GM21423 (cell line): ENCODE data around the gene DNLZ.
A peak's percentile ranks its signal among the peaks of the same experiment; 100 is the strongest.
"Not testable (repeated sequence)": the region's sequence is repeated elsewhere in the genome, so short reads cannot be mapped to it uniquely, and the experiment has no call there.

Experiments
- ATAC-seq: cut with Tn5 transposase; IDR thresholded peaks from one replicate; pipeline ENCODE4 v1.9.1; 2021; ENCODE audit warnings: mild to moderate bottlenecking, moderate library complexity; ENCODE audit not compliant: unreplicated experiment

Gene DNLZ

DNA sequence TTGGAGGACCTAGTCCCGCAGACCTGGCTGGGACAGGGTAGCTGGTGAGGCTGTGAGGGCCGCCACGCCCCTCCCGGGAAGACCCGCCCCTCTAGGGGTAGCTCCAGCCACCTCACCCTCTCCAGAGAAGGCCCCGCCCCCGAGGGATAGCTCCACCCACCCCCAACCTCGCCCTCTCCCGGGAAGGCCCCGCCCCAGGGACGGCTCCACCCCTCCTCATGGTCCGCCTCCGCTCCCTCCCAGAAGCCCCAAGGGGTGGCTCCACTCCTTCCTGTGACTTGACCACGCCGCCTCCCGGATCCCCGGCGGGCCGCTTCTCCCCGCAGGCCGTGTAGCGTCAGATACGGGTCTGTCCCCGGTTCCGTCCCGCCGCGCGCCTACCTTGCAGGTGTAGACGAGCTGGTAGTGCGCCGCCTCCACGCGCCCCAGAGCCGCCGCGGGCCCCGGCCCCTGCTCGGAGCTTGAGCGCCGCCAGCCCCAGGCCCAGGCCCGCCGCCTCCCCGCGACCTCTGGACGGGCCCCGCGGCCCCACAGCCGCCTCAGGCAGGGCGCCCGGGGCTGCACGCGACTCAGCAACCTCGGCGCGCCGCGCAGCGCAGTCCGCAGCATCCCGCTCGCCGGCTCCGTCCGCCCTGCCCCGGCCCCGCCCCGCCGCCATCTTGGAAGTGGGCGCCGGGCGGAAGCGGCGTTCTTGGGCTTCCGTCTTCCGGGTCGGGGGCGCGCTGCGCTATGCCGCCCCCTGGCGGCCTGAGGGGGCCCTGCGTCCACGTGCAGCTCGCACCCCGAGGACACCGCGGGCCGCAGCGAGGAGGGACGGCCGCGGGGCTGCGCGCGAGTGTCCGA lies at the start of gene DNLZ:
TSS of gene DNLZ (minus strand) at position 639 of the 843 bp plus-strand sequence. CDS start at position 609, 30 bp downstream.
- ATAC-seq, result peak; percentile 76

DNA sequence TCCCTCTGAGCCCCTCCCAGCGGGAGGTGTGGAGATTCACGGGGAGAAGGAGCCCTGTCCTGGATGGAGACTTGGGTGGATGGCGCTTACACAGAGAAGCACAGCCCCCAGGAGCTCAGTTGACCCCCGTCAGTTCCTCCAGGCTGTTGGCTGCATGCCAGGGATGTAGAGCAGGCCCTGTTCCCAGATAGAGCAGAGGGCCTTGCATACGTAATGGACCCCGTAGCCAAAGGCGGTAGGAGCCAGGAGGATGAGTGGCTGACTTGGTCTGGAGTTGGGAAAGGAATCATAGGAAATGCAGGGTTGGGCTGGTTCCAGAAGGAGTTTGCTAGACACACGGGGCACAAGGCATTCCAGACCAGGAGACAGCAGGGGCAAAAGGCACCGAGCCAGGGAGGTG lies 49.4 kb upstream of the DNLZ start:
- ATAC-seq, result no peak

DNA sequence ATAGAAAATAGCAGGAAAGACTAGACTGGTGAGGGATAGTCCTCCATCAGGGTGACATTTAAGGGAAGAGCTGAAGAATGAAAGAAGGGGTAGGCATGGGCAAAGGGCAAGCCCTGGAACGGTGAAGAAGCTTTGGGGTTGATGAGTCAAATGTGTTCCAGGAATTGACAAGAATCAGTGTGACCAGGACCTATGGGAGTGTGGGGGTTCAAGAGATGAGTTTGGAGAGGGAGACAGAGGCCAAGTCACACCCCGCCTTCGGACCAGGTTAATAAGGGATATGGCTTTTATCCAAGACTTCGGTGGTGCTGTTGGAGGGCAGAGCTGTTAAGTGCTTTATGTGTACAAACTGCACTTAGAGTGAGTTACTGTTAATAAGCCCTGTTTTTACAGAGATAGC lies 47.8 kb upstream of the DNLZ start:
- no peak for ATAC-seq

DNA sequence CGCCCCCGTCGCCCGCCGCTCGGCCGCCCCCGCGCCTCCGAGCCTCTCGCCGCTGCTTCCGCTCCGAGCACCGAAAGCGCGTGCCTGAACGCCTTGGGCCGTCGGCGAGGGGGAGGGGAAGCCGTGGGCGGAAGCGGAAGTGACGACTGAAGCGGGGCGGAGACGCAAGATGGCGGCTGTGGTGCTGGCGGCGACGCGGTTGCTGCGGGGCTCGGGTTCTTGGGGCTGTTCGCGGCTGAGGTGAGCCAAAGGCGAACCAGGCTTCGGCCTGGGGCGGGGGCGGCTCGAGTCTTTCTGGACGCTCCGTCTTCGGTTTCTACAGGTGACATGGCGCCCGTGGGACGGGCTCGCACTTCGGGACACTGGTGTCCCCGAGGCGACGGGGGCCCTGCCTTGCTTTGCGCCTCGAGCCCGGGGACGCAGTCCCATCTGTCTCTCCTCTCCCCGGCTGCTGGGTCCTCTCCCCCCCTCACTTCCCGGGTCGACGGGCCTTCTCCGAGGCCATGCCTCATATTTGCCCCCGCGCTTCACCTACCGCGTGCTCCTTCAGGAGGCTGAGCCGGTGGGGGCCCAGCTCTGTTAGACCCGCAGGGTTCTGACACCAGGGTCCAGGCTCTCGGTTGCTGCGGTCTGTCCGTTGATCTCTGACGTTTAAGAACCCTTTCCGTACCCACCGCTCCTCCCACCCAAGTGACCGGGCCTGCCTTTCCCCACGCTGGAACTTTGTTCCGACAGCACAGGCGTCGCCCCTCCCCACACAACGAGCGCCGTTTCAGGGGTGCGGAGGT lies 47.1 kb upstream of the DNLZ start, which contains the start of the genes ENTR1 and PMPCA:
TSS of gene ENTR1 (minus strand) at position 115 of the 788 bp plus-strand sequence. CDS start 217 bp downstream, outside the sequence.
TSS of gene PMPCA (plus strand) at position 159 of the 788 bp plus-strand sequence. CDS start at position 170, 11 bp downstream.
- peak; percentile 89 for ATAC-seq

DNA sequence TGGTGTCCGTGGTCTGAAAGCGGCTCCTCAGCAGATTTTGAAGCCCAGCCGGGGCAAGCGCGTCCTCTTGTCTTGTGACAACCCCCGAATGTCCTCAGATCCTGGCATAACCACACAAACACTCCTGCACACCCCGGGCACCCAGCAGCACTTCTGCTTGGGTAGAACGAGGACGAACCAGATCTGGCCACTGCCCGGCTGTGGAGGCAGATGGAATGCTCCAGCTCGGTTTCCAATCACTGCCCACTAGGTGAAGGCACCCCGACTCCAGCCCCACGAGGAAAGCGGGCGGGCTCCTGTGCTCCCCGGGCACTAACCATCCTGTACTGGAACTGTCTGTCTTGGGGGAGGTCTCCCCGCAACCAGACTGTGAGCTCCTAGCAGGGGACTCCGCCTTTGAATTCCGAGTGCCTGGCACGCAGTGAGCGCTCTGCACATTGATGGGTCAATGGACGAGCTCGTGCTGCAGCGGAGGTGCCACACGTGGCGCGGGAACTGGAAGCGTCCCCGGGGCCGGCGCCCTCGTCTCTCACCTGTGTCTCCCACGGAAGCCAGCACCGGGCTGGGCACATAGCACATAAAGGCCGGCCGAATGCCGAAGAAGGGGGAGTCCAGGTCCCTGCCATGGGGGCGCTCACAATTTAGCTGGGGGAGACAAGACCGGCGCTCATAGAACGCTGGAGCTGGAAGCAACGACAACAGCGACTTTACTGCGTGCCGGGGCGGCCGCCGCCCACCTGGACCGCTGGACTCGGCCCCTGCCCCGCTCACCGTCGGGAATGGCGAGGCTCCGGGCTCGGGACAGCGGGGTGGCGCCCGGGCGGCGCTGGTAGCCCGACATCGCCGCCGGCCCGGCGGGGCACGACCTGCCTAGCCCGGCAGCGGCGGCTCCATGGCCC lies 46.3 kb upstream of the DNLZ start:
- ATAC-seq, result peak; percentile 29

DNA sequence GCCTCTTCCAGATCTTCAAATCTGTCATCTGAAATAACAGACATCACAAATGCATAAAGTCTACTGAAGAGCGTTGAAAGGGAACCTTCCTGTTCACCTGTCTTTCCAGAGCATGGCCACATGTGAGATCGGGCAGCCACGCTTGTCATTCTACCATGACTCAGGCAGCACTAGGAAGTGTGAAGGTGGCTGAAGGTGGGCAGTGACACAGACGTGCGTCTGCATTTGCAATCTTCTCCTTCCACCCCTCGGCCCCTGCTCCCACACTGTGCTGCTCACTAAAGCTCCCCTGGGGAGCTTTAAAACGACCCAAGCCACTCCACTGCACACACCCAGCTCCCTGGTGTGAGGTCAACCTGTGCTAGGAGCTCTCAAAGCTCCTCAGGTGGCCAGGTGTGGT lies 44.4 kb upstream of the DNLZ start:
- no peak for ATAC-seq

DNA sequence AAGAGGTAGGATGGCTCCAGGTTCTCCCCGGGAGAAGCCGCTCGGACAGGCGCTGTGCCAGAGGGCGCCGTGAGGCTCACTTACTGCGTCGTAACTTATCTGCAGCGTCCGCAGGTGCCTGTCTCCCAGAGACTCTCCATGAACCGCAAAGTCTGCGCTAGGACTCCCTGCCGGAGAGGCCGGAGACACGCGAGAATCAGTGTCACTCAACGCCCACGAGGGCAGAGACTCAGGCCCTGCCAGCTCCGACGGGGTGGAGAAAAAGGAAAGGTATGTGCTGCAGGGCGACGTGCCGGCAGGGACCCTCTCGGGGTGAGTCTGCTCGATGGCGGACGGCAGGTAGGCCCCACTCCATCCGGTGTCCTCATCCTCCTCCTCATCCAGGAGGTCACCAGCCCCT lies 43.5 kb upstream of the DNLZ start:
- not testable (repeated sequence) for ATAC-seq

DNA sequence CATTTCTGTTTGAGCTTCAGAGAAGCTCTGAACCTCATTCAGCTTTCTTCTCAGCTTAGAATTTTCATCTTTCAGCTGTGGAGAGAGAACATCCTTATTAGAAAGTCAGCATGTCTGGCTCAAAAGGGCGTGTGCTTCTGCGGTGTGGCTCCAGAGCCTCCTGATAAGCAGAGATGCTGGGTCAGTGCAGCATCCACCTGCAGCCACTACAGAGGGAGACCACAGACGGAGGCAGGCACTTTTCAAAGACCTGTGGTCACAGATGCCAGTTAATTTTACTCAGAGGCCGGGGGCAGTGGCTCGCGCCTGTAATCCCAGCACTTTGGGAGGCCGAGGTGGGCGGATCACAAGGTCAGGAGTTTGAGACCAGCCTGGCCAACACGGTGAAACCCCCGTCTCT lies 42.4 kb upstream of the DNLZ start:
- not testable (repeated sequence) for ATAC-seq

DNA sequence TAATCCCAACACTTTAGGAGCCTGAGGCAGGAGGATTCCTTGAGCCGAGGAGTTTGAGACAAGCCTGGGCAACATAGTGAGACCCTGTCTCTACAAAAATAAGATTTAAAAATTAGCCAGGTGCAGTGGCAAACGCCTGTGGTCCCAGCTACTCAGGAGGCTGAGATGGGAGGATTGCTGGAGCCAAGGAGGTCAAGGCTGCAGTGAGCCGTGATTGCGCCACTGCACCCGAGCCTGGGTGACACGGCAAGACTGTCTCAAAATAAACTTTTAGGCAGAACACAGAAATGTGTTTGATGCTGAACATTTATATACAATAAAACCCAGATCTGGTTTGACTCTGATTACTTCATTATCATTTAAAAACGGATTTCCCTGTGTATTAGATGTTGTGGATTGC lies 41.9 kb upstream of the DNLZ start:
- no peak for ATAC-seq

DNA sequence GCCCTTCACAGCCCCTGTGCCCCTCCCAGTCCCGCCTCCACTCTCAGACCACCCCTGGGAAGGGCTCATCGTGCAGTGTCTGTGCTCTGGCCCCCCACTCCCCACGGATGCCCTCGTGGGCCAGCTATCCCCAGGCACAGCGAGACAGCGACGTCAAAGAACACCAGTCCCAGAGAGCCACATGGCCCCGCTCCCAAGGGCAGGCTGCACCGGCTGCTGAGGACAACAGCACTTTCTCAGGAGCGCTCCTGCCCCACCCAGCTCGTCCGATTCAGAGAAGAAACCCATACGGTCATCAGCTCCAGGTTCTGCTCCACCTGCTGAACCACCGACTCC lies 41.2 kb upstream of the DNLZ start:
- ATAC-seq, result no peak

DNA sequence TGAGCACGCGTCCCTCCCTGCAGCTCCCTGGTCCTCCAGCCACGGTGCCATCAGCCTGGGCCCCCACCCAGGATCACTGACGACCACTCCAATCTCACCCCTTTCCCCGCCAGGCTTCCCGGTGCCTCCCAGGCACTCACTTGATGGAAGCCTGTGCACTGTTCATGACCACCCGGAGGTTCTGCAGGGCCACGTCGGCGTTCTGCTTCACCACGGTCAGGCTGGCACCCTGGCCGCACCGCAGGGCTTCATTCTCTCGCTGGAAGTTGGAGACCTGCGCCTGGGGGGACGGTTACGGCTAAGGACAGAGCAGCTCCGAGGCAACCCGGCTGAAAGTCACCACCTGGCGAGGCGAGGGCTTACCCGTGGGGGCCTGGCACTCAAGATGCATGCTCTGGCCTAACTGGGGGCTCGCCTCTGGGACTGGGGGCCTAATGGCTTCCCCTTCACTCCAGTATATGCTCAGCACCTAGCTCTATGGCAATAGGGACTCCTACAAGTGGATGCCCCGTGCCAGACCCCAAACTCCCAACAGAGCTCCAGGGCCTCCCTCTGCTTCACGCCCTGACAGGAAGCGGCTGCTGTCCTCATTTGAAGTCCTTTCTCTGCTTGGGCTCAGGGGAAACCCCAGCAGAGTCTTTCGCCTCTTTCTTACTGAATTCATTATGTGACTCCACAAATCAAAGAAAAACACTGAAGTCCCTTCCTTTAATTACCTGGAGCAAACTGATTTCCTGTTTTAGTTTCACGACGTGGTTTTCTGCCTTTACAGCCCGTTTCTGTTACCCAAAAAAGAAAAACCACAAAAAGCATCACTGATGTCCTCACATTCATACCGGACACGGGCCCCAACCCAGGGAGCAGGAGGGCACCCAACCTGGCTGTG lies 40.6 kb upstream of the DNLZ start:
- no peak for ATAC-seq

DNA sequence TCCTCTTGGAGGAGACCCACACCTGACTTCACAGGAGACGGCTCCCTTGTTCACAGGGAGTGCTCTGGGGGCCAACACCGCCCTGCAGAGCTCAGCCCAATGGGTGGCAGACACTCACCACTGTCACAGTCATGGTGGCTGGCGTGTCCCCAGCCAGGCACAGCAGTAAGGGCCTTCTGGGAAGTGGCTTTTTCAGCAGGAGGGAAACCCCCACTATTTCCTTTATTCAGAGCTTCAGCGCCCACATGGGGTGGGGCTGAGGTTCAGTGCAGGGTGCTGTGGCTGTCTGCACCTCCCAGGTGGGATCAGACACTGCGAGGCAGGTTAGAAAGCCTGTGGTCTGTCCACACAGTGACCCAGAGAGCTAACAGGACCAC lies 40.0 kb upstream of the DNLZ start:
- ATAC-seq, result peak; percentile 33

DNA sequence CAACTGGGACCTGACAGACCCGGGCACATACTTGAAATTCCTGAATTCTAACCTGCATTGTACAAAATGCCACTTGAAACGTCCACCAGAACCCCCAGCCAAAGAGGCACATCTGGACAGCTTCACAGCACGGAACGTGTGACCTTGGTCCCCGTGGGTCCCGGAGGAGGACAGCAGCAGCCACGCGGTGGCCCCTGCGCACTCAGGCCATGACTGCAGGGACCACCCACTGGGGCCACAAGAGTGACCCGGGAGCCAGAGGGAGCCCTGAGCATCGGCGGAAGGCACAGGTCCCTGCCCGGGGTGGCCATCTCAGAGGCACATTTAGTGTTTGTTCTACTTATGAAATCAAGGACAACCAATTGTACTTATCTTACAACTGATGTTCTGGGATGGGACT lies 38.5 kb upstream of the DNLZ start:
- ATAC-seq, result no peak

DNA sequence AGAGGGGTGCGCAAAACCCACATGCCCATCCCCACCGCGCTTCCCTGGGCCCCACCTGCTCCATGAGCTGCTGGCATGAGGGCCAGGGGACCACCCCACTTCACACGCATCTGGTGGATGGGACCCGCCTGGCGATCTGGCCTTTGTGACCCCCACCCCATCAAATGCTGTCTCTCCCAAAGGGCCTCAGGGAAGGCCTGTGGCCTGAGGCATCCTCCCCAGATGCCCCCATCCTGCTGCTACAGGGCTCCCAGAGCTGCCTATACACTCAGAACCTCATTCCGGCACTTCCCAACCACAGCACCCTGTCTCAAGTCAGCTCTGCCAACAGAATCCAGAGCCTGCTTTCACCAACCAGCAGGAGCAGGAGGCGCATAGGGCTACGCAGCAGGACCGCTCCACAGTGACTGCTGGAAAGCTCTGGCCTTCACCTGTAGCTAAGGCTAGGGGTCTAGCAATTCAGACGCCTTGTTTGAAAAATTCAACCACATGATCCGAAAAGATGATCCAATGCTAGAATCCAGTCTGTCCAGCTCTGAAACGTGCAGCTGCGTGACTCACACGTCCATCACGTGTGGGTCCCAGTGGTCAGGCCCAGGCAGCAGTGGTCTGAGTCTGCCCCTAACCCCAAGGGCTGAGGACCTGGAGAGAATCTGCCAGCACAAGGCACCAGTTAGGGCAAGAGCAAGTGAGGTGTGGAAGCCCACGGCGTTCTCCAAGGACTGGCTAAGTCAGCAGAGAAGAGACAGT lies 37.8 kb upstream of the DNLZ start:
- ATAC-seq, result no peak

DNA sequence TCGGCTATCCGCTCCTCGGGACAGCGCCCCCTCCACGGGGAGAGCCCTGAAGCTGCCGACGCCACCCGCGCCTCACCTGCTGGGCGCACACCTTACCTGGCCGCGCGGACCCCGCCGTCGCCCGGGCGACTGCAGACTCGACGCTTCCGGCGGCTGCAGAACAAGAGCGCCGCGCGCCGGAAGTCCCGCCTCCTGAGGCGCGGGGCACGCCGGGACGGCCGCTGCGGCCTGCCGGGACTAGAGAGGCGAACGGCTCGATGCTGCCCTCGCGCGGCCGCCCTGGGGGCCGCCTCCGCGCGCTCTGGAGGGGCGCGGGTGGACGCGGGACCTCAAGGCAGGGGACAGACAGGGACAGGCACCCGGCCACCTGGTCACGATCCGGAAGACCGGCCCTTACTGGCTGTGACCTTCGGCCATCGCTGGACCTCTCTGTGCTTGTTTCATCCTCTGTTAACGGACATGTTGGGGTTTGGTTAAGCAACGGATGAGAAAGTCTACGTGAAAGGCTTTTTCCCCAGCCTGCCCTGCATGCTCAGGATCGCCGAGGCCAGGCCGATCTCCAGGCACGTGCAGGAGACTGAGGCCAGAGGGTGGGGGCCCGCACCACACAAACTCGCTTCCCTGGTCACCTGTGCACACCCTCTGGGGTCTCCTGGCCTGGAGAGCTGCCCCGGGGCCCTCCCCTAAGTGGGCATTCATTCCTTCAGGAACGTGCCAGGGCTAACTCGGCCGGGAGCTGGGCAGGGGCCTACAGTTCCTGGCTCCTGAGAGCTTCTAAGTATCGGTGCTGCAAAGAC lies 36.7 kb upstream of the DNLZ start, which contains the start of gene SNAPC4:
TSS of gene SNAPC4 (minus strand) at position 133 of the 797 bp plus-strand sequence. CDS start 1,742 bp downstream, outside the sequence.
- ATAC-seq, result peak; percentile 68

DNA sequence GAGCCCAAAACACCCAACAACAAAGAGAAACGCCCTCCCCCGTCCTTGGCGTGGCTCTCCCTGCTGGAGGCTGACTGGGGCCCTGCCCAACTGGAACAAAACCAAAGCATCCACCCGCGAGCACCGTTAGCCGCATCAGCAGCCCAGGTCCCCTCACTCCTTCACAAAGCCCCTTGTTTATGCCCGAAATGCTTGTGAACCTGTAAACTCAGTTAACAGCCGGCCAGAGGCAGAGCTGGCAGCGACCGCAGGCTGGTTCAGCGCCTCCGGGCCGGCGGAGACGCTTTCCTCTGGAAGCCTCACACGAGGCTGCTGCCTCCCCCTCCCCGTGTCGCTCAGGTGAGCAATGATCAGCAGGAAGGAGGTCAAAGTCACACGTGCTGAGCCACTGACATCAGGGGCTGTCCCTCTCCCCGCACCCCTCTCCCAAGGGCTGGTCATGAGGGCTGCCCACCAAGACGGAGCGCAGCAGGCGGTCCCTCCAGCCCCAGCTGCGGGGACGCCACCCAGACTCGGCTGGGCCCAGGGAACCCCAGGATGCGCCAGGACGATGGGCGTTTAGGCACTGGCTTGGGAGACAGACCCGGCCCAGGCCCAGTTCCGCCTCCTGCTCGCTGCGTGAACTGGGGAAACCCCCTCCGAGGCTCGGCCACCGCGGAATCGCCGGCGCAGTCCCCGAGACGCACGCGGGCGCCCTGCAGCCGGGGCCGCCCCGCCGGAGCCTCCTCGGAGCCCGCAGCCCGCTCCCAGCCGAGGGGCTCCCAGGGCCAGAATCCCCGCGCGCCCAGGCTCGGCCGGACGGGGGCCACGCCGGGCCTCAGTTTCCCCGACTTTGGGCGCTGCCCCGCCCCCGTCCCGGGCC lies 35.9 kb upstream of the DNLZ start:
- ATAC-seq, result peak; percentile 21

DNA sequence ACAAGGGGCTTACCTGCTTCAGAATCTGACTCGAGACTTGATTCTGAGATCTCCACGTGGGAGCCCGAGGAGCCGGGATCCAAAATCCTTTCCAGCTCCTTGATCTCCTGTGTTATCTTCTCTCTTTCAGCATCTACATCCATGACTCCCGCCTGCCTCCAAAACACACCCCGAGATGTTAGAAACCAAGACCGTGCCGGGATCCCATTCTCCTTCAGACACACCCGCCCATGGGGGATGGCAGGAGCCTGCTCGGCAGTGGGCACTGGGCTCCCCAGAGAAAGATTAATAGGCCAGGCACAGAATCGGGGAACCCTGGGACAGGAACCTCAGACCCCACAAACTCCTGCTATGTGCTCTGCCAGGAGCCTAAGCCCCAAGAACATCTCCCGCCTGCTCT lies 34.7 kb upstream of the DNLZ start:
- no peak for ATAC-seq
